H9 (cell line): ENCODE measurements around the gene TMEM154. TPM values are rescaled to one million over a fixed set of nuclear protein-coding genes. Genes with fewer than 3 reads are reported as not detected.

Experiments used
- DNase-seq: peaks from one replicate; pipeline ENCODE4 v3.0.0-alpha.2; 2017
- H2AFZ ChIP-seq: one replicate; pipeline ENCODE4 v1.6.1; 2013; ENCODE audit warnings: mild to moderate bottlenecking, low read length, control low read depth, moderate library complexity
- H2AK5ac ChIP-seq: 2 replicates; pipeline ENCODE4 v1.6.1; 2013; ENCODE audit warnings: low read length, control low read depth, mixed read lengths; ENCODE audit not compliant: insufficient read length
- H2BK120ac ChIP-seq: one replicate; pipeline ENCODE4 v1.6.1; 2013; ENCODE audit warnings: low read depth, mild to moderate bottlenecking, low read length, control low read depth, inconsistent platforms; ENCODE audit not compliant: poor library complexity, severe bottlenecking
- H2BK12ac ChIP-seq: 2 replicates; pipeline ENCODE4 v1.6.1; 2013; ENCODE audit warnings: low read length, control low read depth, mixed read lengths, low read depth; ENCODE audit not compliant: insufficient read length
- H2BK15ac ChIP-seq: 2 replicates; pipeline ENCODE4 v1.6.1; 2013; ENCODE audit warnings: low read depth, low read length, control low read depth
- H2BK20ac ChIP-seq: one replicate; pipeline ENCODE4 v1.6.1; 2013; ENCODE audit warnings: low read depth, mild to moderate bottlenecking, low read length, control low read depth, inconsistent platforms; ENCODE audit not compliant: poor library complexity, severe bottlenecking
- H2BK5ac ChIP-seq: 2 replicates; pipeline ENCODE4 v1.6.1; 2013; ENCODE audit warnings: low read length, control low read depth, mixed read lengths; ENCODE audit not compliant: insufficient read length
- H3K14ac ChIP-seq: 2 replicates; pipeline ENCODE4 v1.6.1; 2013; ENCODE audit warnings: low read length, control low read depth; ENCODE audit not compliant: insufficient read depth
- H3K18ac ChIP-seq: 2 replicates; pipeline ENCODE4 v1.6.1; 2013; ENCODE audit warnings: low read depth, mild to moderate bottlenecking, mixed read lengths, low read length, control low read depth; ENCODE audit not compliant: insufficient read length
- H3K23ac ChIP-seq: 2 replicates; pipeline ENCODE4 v1.6.1; 2013; ENCODE audit warnings: low read length, control low read depth, mixed read lengths, low read depth; ENCODE audit not compliant: insufficient read length
- H3K23me2 ChIP-seq: 2 replicates; pipeline ENCODE4 v1.6.1; 2013; ENCODE audit warnings: low read depth, mild to moderate bottlenecking, mixed read lengths, low read length, control low read depth; ENCODE audit not compliant: insufficient read length, poor library complexity, severe bottlenecking
- H3K27ac ChIP-seq: 2 replicates; pipeline ENCODE4 v1.5.1; 2013; ENCODE audit warnings: low read length, control low read depth, mixed read lengths, low read depth; ENCODE audit not compliant: insufficient read length
- H3K27me3 ChIP-seq: 2 replicates; pipeline ENCODE4 v1.6.1; 2013; ENCODE audit warnings: low read length, control low read depth, inconsistent platforms; ENCODE audit not compliant: insufficient read depth
- H3K4ac ChIP-seq: 2 replicates; pipeline ENCODE4 v1.6.1; 2013; ENCODE audit warnings: low read depth, mild to moderate bottlenecking, control low read depth, inconsistent platforms, low read length, moderate library complexity
- H3K4me1 ChIP-seq: 2 replicates; pipeline ENCODE4 v1.6.1; 2013; ENCODE audit warnings: low read length, control low read depth, inconsistent platforms; ENCODE audit not compliant: insufficient read depth
- H3K4me2 ChIP-seq: 2 replicates; pipeline ENCODE4 v1.6.1; 2013; ENCODE audit warnings: low read length, control low read depth, mixed read lengths; ENCODE audit not compliant: insufficient read length, insufficient read depth
- H3K56ac ChIP-seq: 2 replicates; pipeline ENCODE4 v1.6.1; 2013; ENCODE audit warnings: low read depth, mild to moderate bottlenecking, mixed read lengths, low read length, control low read depth; ENCODE audit not compliant: insufficient read length
- H3K79me1 ChIP-seq: 2 replicates; pipeline ENCODE4 v1.6.1; 2013; ENCODE audit warnings: low read depth, mild to moderate bottlenecking, moderate library complexity, low read length, control low read depth, inconsistent platforms; ENCODE audit not compliant: insufficient read depth, poor library complexity, severe bottlenecking
- H3K79me2 ChIP-seq: 2 replicates; pipeline ENCODE4 v1.6.1; 2013; ENCODE audit warnings: low read length, control low read depth, inconsistent platforms; ENCODE audit not compliant: insufficient read depth
- H3K9ac ChIP-seq: 2 replicates; pipeline ENCODE4 v1.6.1; 2013; ENCODE audit warnings: low read length, control low read depth, mixed read lengths; ENCODE audit not compliant: insufficient read length; ENCODE audit errors: extremely low read depth
- H3K9me3 ChIP-seq: one replicate; pipeline ENCODE4 v1.6.1; 2013; ENCODE audit warnings: low read depth, low read length, inconsistent platforms; ENCODE audit not compliant: control insufficient read depth
- H3T11ph ChIP-seq: one replicate; pipeline ENCODE4 v1.6.1; 2013; ENCODE audit warnings: mild to moderate bottlenecking, low read length, control low read depth, inconsistent platforms
- H4K20me1 ChIP-seq: one replicate; pipeline ENCODE4 v1.6.1; 2013; ENCODE audit not compliant: control insufficient read depth, insufficient read length, insufficient read depth
- H4K5ac ChIP-seq: 2 replicates; pipeline ENCODE4 v1.6.1; 2013; ENCODE audit warnings: low read depth, mild to moderate bottlenecking, mixed read lengths, low read length, control low read depth; ENCODE audit not compliant: insufficient read length
- H4K8ac ChIP-seq: replicated peaks from 2 replicates; pipeline ENCODE4 v1.6.1; 2013; ENCODE audit warnings: low read length, control low read depth, mixed read lengths, low read depth; ENCODE audit not compliant: insufficient read length
- H4K91ac ChIP-seq: 2 replicates; pipeline ENCODE4 v1.6.1; 2013; ENCODE audit warnings: low read depth, mild to moderate bottlenecking, moderate library complexity, mixed read lengths, low read length, control low read depth; ENCODE audit not compliant: insufficient read length
- H3K27ac Mint-ChIP-seq, 3 experiments: 2 replicates in 2 of 3; 3 replicates in 1 of 3; pipeline ENCODE4 v1.8.0; 2020 to 2021; ENCODE audit warnings: mixed read lengths in 3 of 3, mild to moderate bottlenecking in 1 of 3, moderate library complexity in 1 of 3
- H3K27me3 Mint-ChIP-seq: 2 replicates; pipeline ENCODE4 v1.8.0; 2021; ENCODE audit warnings: low read depth, mild to moderate bottlenecking, moderate library complexity, mixed read lengths
- H3K36me3 Mint-ChIP-seq, 3 experiments: 2 replicates in 2 of 3; 3 replicates in 1 of 3; pipeline ENCODE4 v1.8.0; 2020 to 2021; ENCODE audit warnings: low read depth in 3 of 3, mixed read lengths in 3 of 3; ENCODE audit not compliant: insufficient read depth in 1 of 3
- H3K4me1 Mint-ChIP-seq, 2 experiments: 2 replicates each; pipeline ENCODE4 v1.8.0; 2020; ENCODE audit warnings: mixed read lengths in 2 of 2
- H3K4me3 Mint-ChIP-seq, 2 experiments: 2 replicates in 1 of 2; 3 replicates in 1 of 2; pipeline ENCODE4 v1.8.0; 2020 to 2021; ENCODE audit warnings: mild to moderate bottlenecking in 2 of 2, mixed read lengths in 2 of 2, moderate library complexity in 1 of 2
- H3K9me3 Mint-ChIP-seq, 2 experiments: 2 replicates in 1 of 2; 3 replicates in 1 of 2; pipeline ENCODE4 v1.8.0; 2020; ENCODE audit warnings: mild to moderate bottlenecking in 2 of 2, mixed read lengths in 2 of 2, moderate library complexity in 1 of 2
- CTCF ChIP-seq: fragments of 200-600 bp; sonication (generic); conservative IDR thresholded peaks from 3 replicates; pipeline ENCODE4 v1.8.0; 2021; ENCODE audit warnings: antibody characterized with exemption, mild to moderate bottlenecking
- WGBS: extraction: QIAGEN DNeasy Blood & Tissue Kit; methylation state at CpG from one replicate; pipeline ENCODE4 v1.1.7; 2013; ENCODE audit warnings: missing lambda C conversion rate, low lambda C conversion rate, mixed read lengths; ENCODE audit not compliant: insufficient read length; ENCODE audit errors: extremely low coverage; 5-methylcytosine and 5-hydroxymethylcytosine counted together
- total RNA-seq: library from RNA; stranded (reverse); gene quantifications from 2 replicates; pipeline ENCODE4 v1.2.1, GENCODE V29; 2021

The TMEM154 gene
- total RNA-seq, 1 experiment from 2014 or later, result 1.7 TPM

GRCh38 chr4:152686452-152687013 lies 6.7 kb upstream of the TMEM154 start:
- H3K14ac ChIP-seq, result no peak overlapping the region
- no CpG with 5 or more reads among the region's 8 CpGs for WGBS
- no peak overlapping the region for H2BK5ac ChIP-seq
- no peak overlapping the region for H2BK120ac ChIP-seq
- no peaks in the 10 kb centered on the region for H3K27me3 ChIP-seq
- Mint-ChIP-seq H3K9me3 (no peaks in the 10 kb centered on the region), H3K4me3 (no peak overlapping the region), H3K27me3 (peaks cover 1% of the 10 kb centered on the region), H3K36me3 (no peaks in the 10 kb centered on the region), H3K27ac (no peak overlapping the region; a peak in 1 of 7 replicates), H3K4me1 (peaks cover 7 to 14% of the 10 kb centered on the region in 2 experiments)
- H4K5ac ChIP-seq, result no peak overlapping the region
- H3K4me2 ChIP-seq, result no peak overlapping the region
- no peaks in the 10 kb centered on the region for H3K79me1 ChIP-seq
- H4K8ac ChIP-seq, result no peak overlapping the region
- H3K23ac ChIP-seq, result no peak overlapping the region
- H2AK5ac ChIP-seq, result no peak overlapping the region
- H3K18ac ChIP-seq, result no peak overlapping the region
- no peaks in the 10 kb centered on the region for H3K9me3 ChIP-seq
- no peak overlapping the region for H3K56ac ChIP-seq
- no peak overlapping the region for H3K27ac ChIP-seq
- H3K9ac ChIP-seq, result no peak overlapping the region
- no peak overlapping the region for H3T11ph ChIP-seq
- no peak overlapping the region for H2BK20ac ChIP-seq
- H2BK12ac ChIP-seq, result no peak overlapping the region
- no peak for TF ChIP-seq CTCF
- no peak overlapping the region for H4K91ac ChIP-seq
- no peaks in the 10 kb centered on the region for H4K20me1 ChIP-seq
- no peak overlapping the region for H3K4ac ChIP-seq
- 0 out of 2 replicates have a peak, but pooled peaks cover 1% of the 10 kb centered on the region for H3K4me1 ChIP-seq
- no peak for DNase-seq
- no peak overlapping the region for H2AFZ ChIP-seq
- no peak overlapping the region for H2BK15ac ChIP-seq
- no peaks in the 10 kb centered on the region for H3K23me2 ChIP-seq
- H3K79me2 ChIP-seq, result no peaks in the 10 kb centered on the region
